ENCODE measurements around the gene UMOD. TPM values are rescaled to one million over a fixed set of nuclear protein-coding genes. Genes with fewer than 3 reads are reported as not detected.

Gene UMOD
- total RNA-seq, 1 donor from 2014 or later = not detected

GRCh38 chr16:20300312-20301097 is 52.0 kb downstream of the UMOD start:
- DNase-seq = no peak

- no peak for DNase-seq
Measured at GRCh38 chr16:20298452-20298851, 54.1 kb downstream of the UMOD start.

GRCh38 chr16:20291208-20292206 is 61.0 kb downstream of the UMOD start:
- DNase-seq = no peak

GRCh38 chr16:20289571-20289970 is 62.9 kb downstream of the UMOD start:
- no peak for DNase-seq

GRCh38 chr16:20285993-20286499 is 66.5 kb downstream of the UMOD start:
- DNase-seq = no peak

Other genes with a start within 250 kb of the UMOD start
- gene GP2, start 25.2 kb downstream of the UMOD start, total RNA-seq = not detected
- gene PDILT, start 52.0 kb upstream of the UMOD start, total RNA-seq = not detected
- 0.78 TPM for gene ACSM5, start 56.8 kb upstream of the UMOD start, total RNA-seq
- not detected for gene ACSM2A, start 98.8 kb upstream of the UMOD start, total RNA-seq
- not detected for gene ACSM2B, start 223.7 kb upstream of the UMOD start, total RNA-seq

Data from occipital lobe (tissue), 2 donors.